GM21717 (cell line): ENCODE results near the gene ZBTB39.
A peak's percentile ranks its signal among the peaks of the same experiment; 100 is the strongest.
"Not testable (repeated sequence)": the region's sequence is repeated elsewhere in the genome, so short reads cannot be mapped to it uniquely, and the experiment has no call there.

Experiments
- ATAC-seq: cut with Tn5 transposase; IDR thresholded peaks from one replicate; pipeline ENCODE4 v1.9.1; 2021; ENCODE audit warnings: mild to moderate bottlenecking, moderate library complexity; ENCODE audit not compliant: unreplicated experiment

The ZBTB39 gene

DNA sequence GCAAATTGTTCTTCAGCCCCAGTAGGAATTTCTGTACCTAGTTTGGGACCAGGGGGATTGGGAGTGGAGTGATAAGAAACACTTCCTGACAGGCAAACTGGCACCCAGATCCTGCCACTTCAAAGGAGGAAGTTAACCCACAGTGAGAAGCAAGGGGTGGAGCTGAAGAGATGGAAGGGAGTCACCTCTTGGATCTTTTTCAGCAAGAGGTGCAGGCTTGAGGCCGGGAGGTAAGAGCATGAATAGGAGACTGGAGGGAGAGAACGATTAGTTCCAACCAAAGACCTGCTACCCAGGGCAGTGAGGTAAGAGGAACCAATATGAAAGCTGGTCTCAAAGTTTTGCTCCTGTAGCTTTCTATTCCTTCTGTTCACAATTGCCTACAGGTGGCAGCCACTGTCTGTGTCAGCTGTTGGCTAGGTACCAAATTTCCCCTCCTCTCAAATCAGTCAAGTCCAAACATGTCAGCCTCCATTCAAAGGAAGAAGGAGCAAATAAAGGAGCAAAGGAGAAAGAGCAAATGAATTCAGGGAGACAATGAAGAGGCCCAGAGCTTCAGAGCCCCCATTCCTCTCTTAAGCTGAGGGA, 24.9 kb upstream of the ZBTB39 start:
- ATAC-seq: no peak

DNA sequence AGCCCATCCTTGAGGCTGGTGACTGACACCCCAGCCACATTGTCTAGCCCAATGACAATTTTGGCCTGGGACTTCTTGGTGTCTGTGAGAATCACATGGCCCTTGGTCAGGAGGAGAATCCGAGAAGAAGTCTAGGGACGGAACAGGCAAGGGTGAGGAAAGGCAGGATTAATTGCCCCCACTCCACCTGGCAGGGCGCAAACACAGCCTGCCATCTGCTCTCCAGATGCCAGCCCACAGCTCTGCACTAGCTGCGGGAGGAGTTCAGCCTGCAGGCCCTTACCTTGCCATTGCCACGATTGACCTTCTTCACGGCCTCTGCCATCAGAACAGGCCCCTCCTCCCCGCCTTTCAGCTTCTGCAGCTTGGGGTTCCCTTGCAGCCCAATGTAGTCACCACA, 23.1 kb upstream of the ZBTB39 start:
- ATAC-seq: no peak

DNA sequence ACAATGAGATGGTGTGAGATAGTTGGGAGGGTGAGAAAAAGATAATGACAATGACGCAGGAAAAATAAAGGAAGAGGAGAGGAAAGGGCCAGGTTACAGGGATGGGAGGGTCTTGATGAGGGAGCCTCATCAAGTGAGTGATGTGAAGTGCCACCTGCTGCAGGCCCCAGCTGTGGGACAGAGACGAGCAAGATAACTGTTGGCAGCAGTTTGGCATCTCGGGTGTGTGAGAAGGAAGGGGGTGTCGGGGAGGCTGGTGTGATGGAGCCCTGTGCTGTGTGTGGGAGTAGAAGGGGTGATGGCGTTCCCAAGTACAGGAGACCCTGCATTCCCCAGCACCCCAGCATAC, 21.4 kb upstream of the ZBTB39 start:
- no peak for ATAC-seq

DNA sequence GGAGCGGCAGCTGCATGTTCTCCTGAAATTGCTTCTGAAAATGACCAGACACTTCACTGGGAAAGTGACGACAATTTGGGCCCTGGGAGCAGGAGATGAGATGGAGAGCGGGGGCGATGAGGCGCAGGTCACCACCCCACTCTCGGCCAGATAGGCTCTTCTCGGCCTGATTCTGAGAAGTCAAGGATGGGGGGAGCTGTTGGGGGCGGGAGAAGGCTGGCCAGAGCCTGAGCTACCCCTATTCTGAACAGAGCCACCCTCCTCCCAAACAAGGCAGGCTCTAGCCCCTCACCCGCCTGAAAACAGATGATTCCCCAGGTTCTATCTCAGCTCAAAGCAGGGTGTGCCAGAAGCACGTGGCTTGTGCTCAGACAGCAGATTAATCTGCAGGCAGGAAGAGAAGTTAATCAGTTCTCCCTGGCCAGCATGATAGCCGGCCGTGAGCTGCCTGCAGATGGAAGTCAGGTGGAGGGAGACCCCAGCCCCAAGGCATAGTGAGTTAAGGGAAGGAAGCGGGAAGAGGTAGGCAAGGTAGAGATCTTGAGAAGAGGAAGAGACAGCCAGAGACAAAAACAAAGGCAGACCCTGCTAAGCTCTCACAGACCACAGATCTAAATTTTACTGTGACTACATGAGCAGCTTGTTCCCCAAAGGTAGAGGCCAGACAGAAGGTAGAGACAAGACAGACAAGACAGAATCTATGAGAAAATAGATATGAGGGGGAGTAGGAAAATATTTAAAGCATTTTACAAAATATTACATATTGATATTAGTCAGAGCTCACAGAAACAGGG, 20.9 kb upstream of the ZBTB39 start:
- ATAC-seq: no peak

- no peak for ATAC-seq
Observed at GRCh38 chr12:57025196-57025595, 18.9 kb upstream of the ZBTB39 start.

DNA sequence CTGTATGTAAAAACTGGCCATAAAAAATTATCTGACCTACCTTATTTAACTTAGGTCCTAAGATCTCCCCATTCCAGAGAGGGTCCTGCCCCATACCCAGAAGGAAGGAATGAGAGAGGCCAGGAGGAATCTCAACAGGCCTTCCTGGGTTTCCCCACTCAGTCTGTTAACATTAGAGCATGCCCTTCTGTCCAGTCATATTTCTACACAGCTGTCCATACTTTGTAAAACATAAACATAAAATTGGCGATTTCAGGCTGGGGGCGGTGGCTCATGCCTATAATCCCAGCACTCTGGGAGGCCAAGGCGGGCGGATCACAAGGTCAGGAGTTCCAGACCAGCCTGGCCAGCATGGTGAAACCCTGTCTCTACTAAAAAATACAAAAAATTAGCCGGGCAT, 16.0 kb upstream of the ZBTB39 start:
- ATAC-seq: not testable (repeated sequence)

DNA sequence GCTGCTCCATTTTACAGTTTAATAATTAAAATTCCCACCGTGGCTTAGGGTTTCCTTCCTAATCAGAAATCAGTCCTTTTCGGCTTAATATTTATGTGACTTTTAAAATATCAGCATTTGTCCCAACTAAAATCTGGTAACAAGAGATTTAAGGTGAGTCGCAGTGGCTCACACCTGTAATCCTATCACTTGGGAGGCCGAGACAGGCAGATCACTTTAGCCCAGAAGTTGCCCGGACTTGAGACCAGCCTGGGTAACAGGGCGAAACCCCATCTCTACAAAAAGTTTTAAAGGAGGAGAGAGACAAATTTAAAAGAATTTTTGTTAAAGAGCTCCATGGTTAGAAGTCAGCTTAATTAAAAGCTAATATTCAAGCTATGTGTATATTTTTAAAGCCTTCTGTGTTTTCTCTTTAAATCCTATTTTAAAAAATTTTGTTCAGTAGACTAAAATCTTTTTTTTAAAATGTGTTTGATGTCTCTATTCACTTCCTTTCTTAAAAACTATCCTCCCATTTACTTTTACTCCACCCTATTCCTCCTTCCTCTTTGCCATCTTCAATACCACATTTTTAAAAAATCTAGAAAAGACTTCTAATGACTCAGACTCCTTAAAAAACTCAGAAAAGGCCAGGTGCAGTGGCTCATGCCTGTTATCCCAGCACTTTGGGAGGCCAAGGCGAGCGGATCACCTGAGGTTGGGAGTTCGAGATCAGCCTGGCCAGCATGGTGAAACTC, 13.8 kb upstream of the ZBTB39 start:
- no peak for ATAC-seq

GRCh38 chr12:57018906-57019305, 12.6 kb upstream of the ZBTB39 start:
- no peak for ATAC-seq

DNA sequence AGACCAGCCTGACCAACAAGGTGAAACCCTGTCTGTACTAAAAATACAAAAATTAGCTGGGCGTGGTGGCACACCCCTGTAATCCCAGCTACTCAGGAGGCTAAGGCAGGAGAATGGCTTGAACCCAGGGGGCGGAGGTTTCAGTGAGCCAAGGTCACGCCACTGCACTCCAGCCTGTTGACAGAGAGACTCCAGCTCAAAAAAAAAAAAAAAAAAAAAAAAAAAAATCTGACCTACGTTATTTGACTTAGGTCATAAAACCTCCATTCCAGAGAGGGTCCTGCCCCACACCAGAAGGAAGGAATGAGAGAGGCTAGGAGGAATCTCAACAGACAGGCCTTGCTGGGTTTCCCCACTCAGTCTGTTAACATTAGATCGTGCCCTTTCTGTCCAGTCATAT, 12.0 kb upstream of the ZBTB39 start:
- ATAC-seq: not testable (repeated sequence)

GRCh38 chr12:57016348-57016747, 10.0 kb upstream of the ZBTB39 start, which contains the start of gene TAC3:
TAC3 (minus strand) TSS chr12:57016529; CDS start chr12:57015797, 732 bp downstream.
- ATAC-seq: no peak

- ATAC-seq: peak; percentile 74
Observed at GRCh38 chr12:57012600-57013465, 6.5 kb upstream of the ZBTB39 start.

GRCh38 chr12:57011438-57012424, 5.4 kb upstream of the ZBTB39 start:
- ATAC-seq: peak; percentile 60

- no peak for ATAC-seq
Observed at GRCh38 chr12:57010627-57011247, 4.4 kb upstream of the ZBTB39 start.

- ATAC-seq: no peak
Observed at GRCh38 chr12:57009949-57010626, 3.7 kb upstream of the ZBTB39 start.

DNA sequence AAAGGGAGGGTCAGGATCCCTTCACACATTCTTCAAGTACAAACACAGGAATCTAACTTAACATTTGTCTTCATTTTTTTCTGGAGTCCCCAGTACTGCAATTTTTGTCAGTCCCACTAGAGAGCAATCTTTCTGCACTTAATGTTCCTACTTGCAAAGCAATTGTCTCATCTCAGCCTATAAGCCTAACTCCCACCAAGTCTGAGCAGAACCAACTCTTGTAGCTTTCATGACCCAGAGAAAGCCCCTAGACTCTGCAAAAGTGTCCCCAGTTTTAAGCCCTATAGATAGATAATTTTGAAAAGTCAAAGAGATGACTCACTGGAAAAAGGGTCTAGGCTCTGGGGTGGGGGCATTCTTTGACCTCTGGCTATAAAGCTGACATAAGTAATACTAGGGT, 1.8 kb upstream of the ZBTB39 start:
- no peak for ATAC-seq

DNA sequence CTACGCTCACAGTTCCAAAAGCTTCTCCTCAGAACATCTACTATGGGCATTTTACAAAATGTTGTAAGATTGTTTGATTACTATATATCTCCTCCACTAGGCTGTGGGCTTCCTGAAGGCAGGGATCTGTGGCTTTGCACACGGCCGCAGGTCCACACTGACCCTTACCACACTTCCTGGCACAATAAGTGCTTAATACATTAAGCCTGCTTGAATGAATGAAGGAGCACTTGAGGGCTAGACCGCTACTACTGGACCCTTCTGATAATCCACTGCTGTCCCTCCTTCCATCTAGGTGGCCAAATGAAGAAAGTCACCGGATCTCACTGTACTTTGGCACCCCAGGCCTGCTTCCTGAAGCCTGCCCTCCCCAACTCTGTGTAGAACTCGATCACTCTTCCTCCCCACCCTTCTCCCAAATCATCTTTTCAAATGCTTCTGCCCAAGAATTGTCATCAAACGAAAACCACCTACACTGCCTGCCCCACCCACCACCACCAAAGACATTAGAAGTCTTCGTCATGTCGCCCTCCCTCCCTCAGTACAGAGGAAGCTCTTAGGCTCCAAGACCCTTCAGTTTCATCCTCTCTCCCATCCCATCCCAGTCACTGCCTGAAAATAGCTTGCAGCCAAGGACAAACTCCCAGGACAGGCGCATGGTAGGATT, 596 bp upstream of the ZBTB39 start:
- ATAC-seq: no peak

GRCh38 chr12:57004651-57005050, 1.7 kb downstream of the ZBTB39 start:
- ATAC-seq: no peak

GRCh38 chr12:57003395-57003794, 3.0 kb downstream of the ZBTB39 start:
- ATAC-seq: no peak
